Bone marrow (tissue), 2 donors: ENCODE data around the gene SREBF1.

Experiments used
- DNase-seq, 2 donors: peaks; one replicate each; lab custom pipeline; 2025; lab: John Stamatoyannopoulos, UW

SREBF1 gene

GRCh38 chr17:17794382-17794781 is 42.4 kb downstream of the SREBF1 start:
- no peak for DNase-seq

GRCh38 chr17:17793378-17794214 is 43.2 kb downstream of the SREBF1 start:
- DNase-seq = no peak

GRCh38 chr17:17792551-17793377 is 44.0 kb downstream of the SREBF1 start:
- DNase-seq = peak in 1 of 2 donors; percentile 91

GRCh38 chr17:17792037-17792550 is 44.7 kb downstream of the SREBF1 start:
- no peak for DNase-seq

- no peak for DNase-seq
These were observed 45.9 kb downstream of the SREBF1 start for GRCh38 chr17:17790637-17791464.

GRCh38 chr17:17789828-17790636 is 46.8 kb downstream of the SREBF1 start:
- DNase-seq = no peak

- no peak for DNase-seq
These were observed 47.4 kb downstream of the SREBF1 start for GRCh38 chr17:17789410-17789809.

GRCh38 chr17:17788967-17789366 is 47.8 kb downstream of the SREBF1 start:
- DNase-seq = no peak

- no peak for DNase-seq
These were observed 49.2 kb downstream of the SREBF1 start for GRCh38 chr17:17787568-17787967.

- DNase-seq = no peak
These were observed 49.8 kb downstream of the SREBF1 start for GRCh38 chr17:17786998-17787397.

- no peak for DNase-seq
These were observed 51.4 kb downstream of the SREBF1 start for GRCh38 chr17:17785407-17785806.

- no peak for DNase-seq
These were observed 52.0 kb downstream of the SREBF1 start for GRCh38 chr17:17784657-17785267.

- no peak for DNase-seq
These were observed 52.7 kb downstream of the SREBF1 start for GRCh38 chr17:17783825-17784656.

GRCh38 chr17:17783116-17783824 is 53.5 kb downstream of the SREBF1 start:
- DNase-seq = no peak

- no peak for DNase-seq
These were observed 54.2 kb downstream of the SREBF1 start for GRCh38 chr17:17782523-17783115.

- no peak for DNase-seq
These were observed 54.9 kb downstream of the SREBF1 start for GRCh38 chr17:17781591-17782496.

GRCh38 chr17:17780922-17781590 is 55.7 kb downstream of the SREBF1 start:
- DNase-seq = peak in 1 of 2 donors; percentile 19
